SK-N-SH treated with all-trans-retinoic acid at 6 μM for 48 hours (cell line): ENCODE data around the gene LUZP1.

Experiments used
- ATAC-seq: fragments of 200-7000 bp; cut with Tn5 transposase; 3 replicates; pipeline ENCODE4 v1.9.1; 2020; ENCODE audit warnings: mild to moderate bottlenecking, moderate library complexity
- ARNTL ChIP-seq: fragments of 450-650 bp; formaldehyde crosslinking; IDR thresholded peaks from 2 replicates; pipeline ENCODE4 v1.5.0; 2020; ENCODE audit warnings: low read depth, mild to moderate bottlenecking, moderate library complexity, borderline replicate concordance
- BACH2 ChIP-seq: fragments of 250-450 bp; sonication (Bioruptor Pico); IDR thresholded peaks from 2 replicates; pipeline ENCODE4 v1.9.0; 2021; ENCODE audit warnings: mild to moderate bottlenecking, borderline replicate concordance
- CREB5 ChIP-seq: fragments of 250-450 bp; sonication (Bioruptor Pico); IDR thresholded peaks from 2 replicates; pipeline ENCODE4 v1.5.1; 2020; ENCODE audit warnings: low read depth, mild to moderate bottlenecking, moderate library complexity
- CSDC2 ChIP-seq: fragments of 250-450 bp; sonication (Bioruptor Pico); IDR thresholded peaks from 2 replicates; pipeline ENCODE4 v1.5.0; 2020; ENCODE audit warnings: mild to moderate bottlenecking, moderate library complexity
- ESRRG ChIP-seq: fragments of 250-450 bp; sonication (Bioruptor Pico); IDR thresholded peaks from 2 replicates; pipeline ENCODE4 v1.6.1; 2021; ENCODE audit warnings: mild to moderate bottlenecking
- GLIS3 ChIP-seq: fragments of 250-450 bp; sonication (Bioruptor Pico); IDR thresholded peaks from 2 replicates; pipeline ENCODE4 v1.5.0; 2020; ENCODE audit warnings: mild to moderate bottlenecking, moderate library complexity
- ISL1 ChIP-seq: fragments of 250-450 bp; sonication (Bioruptor Pico); IDR thresholded peaks from 2 replicates; pipeline ENCODE4 v2.1.2; 2022; ENCODE audit warnings: mild to moderate bottlenecking, moderate library complexity
- OSR1 ChIP-seq: fragments of 250-450 bp; sonication (Bioruptor Pico); IDR thresholded peaks from 2 replicates; pipeline ENCODE4 v1.8.0; 2022; ENCODE audit warnings: moderate library complexity, mild to moderate bottlenecking, inconsistent platforms
- PATZ1 ChIP-seq: fragments of 250-450 bp; sonication (Bioruptor Pico); IDR thresholded peaks from 2 replicates; pipeline ENCODE4 v1.8.0; 2020; ENCODE audit warnings: mild to moderate bottlenecking, moderate library complexity, borderline replicate concordance
- POU6F1 ChIP-seq: fragments of 250-450 bp; sonication (Bioruptor Pico); IDR thresholded peaks from 2 replicates; pipeline ENCODE4 v1.8.0; 2021; ENCODE audit warnings: low read depth, mild to moderate bottlenecking, moderate library complexity, borderline replicate concordance
- PPARA ChIP-seq: fragments of 250-450 bp; sonication (Bioruptor Pico); IDR thresholded peaks from 2 replicates; pipeline ENCODE4 v1.5.0; 2020; ENCODE audit warnings: mild to moderate bottlenecking, borderline replicate concordance
- RARB ChIP-seq: fragments of 250-450 bp; sonication (Bioruptor Pico); IDR thresholded peaks from 2 replicates; pipeline ENCODE4 v1.8.0; 2021; ENCODE audit warnings: mild to moderate bottlenecking, moderate library complexity
- SNAI2 ChIP-seq: fragments of 250-450 bp; sonication (Bioruptor Pico); IDR thresholded peaks from 2 replicates; pipeline ENCODE4 v1.5.0; 2020; ENCODE audit warnings: mild to moderate bottlenecking, moderate library complexity
- TCF4 ChIP-seq: fragments of 250-450 bp; sonication (Bioruptor Pico); IDR thresholded peaks from 2 replicates; pipeline ENCODE4 v1.8.0; 2021; ENCODE audit warnings: mild to moderate bottlenecking, moderate library complexity, borderline replicate concordance
- TOX ChIP-seq: fragments of 250-450 bp; sonication (Bioruptor Pico); IDR thresholded peaks from 2 replicates; pipeline ENCODE4 v1.8.0; 2021; ENCODE audit warnings: mild to moderate bottlenecking, moderate library complexity, borderline replicate concordance
- TSHZ2 ChIP-seq: fragments of 250-450 bp; sonication (Bioruptor Pico); IDR thresholded peaks from 2 replicates; pipeline ENCODE4 v1.5.0; 2020; ENCODE audit warnings: mild to moderate bottlenecking, moderate library complexity
- ZFP3 ChIP-seq: fragments of 250-450 bp; sonication (Bioruptor Pico); IDR thresholded peaks from 2 replicates; pipeline ENCODE4 v1.5.0; 2020; ENCODE audit warnings: mild to moderate bottlenecking, moderate library complexity
- ZFP30 ChIP-seq: fragments of 450-650 bp; formaldehyde crosslinking; IDR thresholded peaks from 2 replicates; pipeline ENCODE4 v1.5.0; 2022; ENCODE audit warnings: mild to moderate bottlenecking, moderate library complexity
- ZNF565 ChIP-seq: fragments of 450-650 bp; formaldehyde crosslinking; conservative IDR thresholded peaks from 2 replicates; pipeline ENCODE4 v1.5.0; 2020; ENCODE audit warnings: low read depth, mild to moderate bottlenecking, moderate library complexity
- ZNF70 ChIP-seq: fragments of 450-650 bp; formaldehyde crosslinking; IDR thresholded peaks from 2 replicates; pipeline ENCODE4 v1.5.0; 2020; ENCODE audit warnings: mild to moderate bottlenecking, moderate library complexity
- ZNF8 ChIP-seq: fragments of 450-650 bp; formaldehyde crosslinking; IDR thresholded peaks from 2 replicates; pipeline ENCODE4 v1.5.0; 2020; ENCODE audit warnings: mild to moderate bottlenecking, moderate library complexity

Gene LUZP1

GRCh38 chr1:23179862-23180261, 11.2 kb upstream of the LUZP1 start:
- no peak for ATAC-seq
- TF ChIP-seq TCF4 (CRISPR knock-in tag) (no peak), TSHZ2 (no peak), ZFP3 (no peak), ZFP30 (CRISPR knock-in tag) (no peak), GLIS3 (no peak), ISL1 (no peak), PATZ1 (CRISPR knock-in tag) (no peak), CSDC2 (CRISPR knock-in tag) (no peak), CREB5 (CRISPR knock-in tag) (no peak), RARB (CRISPR knock-in tag) (no peak), ESRRG (CRISPR knock-in tag) (no peak), OSR1 (CRISPR knock-in tag) (no peak), BACH2 (CRISPR knock-in tag) (no peak), ZNF565 (CRISPR knock-in tag) (no peak), ZNF8 (no peak), ZNF70 (CRISPR knock-in tag) (no peak), SNAI2 (CRISPR knock-in tag) (no peak), POU6F1 (no peak), TOX (CRISPR knock-in tag) (no peak), ARNTL (CRISPR knock-in tag) (no peak)

GRCh38 chr1:23178950-23179349, 10.3 kb upstream of the LUZP1 start:
- TF ChIP-seq ESRRG (CRISPR knock-in tag) (no peak), PPARA (CRISPR knock-in tag) (no peak), TSHZ2 (no peak), TCF4 (CRISPR knock-in tag) (no peak)
- ATAC-seq, result peak; percentile 61

GRCh38 chr1:23178414-23178813, 9.8 kb upstream of the LUZP1 start:
- no peak for ATAC-seq
- no peak for TF ChIP-seq ISL1
